Body of pancreas (tissue), 4 donors: ENCODE data around the gene CFAP46.

Experiments used
- CTCF ChIP-seq, 7 experiments: fragments of 450-650 bp in 4 of 7; fragments of 200-600 bp in 3 of 7; sonication (generic) in 3 of 7; IDR thresholded peaks; one replicate each; pipeline ENCODE4 v1.5.1; 2016 to 2019; ENCODE audit warnings: antibody characterized with exemption in 7 of 7
- POLR2A ChIP-seq, 3 donors: fragments of 450-650 bp; IDR thresholded peaks; one replicate each; pipeline ENCODE4 v1.6.1; 2016; ENCODE audit warnings: antibody characterized with exemption in 3 of 3, mild to moderate bottlenecking in 2 of 3

- TF ChIP-seq CTCF (IDR thresholded peaks at IDR 0.05), result no peak
- no peak for TF ChIP-seq POLR2A (IDR thresholded peaks at IDR 0.05)
Measured at GRCh38 chr10:132908621-132909295, 33.6 kb downstream of the CFAP46 start.
